IPS DF 6.9 (cell line): ENCODE measurements around the gene LYPD6B.

Experiments
- DNase-seq: peaks from one replicate; pipeline ENCODE4 v3.0.0-alpha.2; 2013; ENCODE audit warnings: low read depth, low spot score
- H3K27ac ChIP-seq: one replicate; pipeline ENCODE4 v1.5.1; 2013; ENCODE audit warnings: low read length, control low read depth
- H3K27me3 ChIP-seq: 2 replicates; pipeline ENCODE4 v1.6.1; 2013; ENCODE audit warnings: mild to moderate bottlenecking, low read length; ENCODE audit not compliant: control insufficient read depth, insufficient read depth
- H3K36me3 ChIP-seq: 2 replicates; pipeline ENCODE4 v1.6.1; 2013; ENCODE audit warnings: low read length; ENCODE audit not compliant: control insufficient read depth, insufficient read depth
- H3K4me1 ChIP-seq: 2 replicates; pipeline ENCODE4 v1.6.1; 2013; ENCODE audit warnings: low read length; ENCODE audit not compliant: control insufficient read depth, insufficient read depth
- H3K4me3 ChIP-seq: 2 replicates; pipeline ENCODE4 v1.5.1; 2013; ENCODE audit warnings: mild to moderate bottlenecking, low read length
- H3K9me3 ChIP-seq: 2 replicates; pipeline ENCODE4 v1.6.1; 2013; ENCODE audit warnings: low read length, inconsistent platforms; ENCODE audit not compliant: control insufficient read depth, insufficient read depth
- WGBS: extraction: QIAGEN DNeasy Blood & Tissue Kit; methylation state at CpG from one replicate; pipeline ENCODE4 v1.1.7; 2013; ENCODE audit warnings: mixed read lengths, missing lambda C conversion rate; ENCODE audit not compliant: insufficient read length, insufficient coverage; 5-methylcytosine and 5-hydroxymethylcytosine counted together

LYPD6B gene

GRCh38 chr2:149141046-149141445 lies 102.5 kb downstream of the LYPD6B start:
- 0 out of 2 replicates have a peak, but pooled peaks cover 3% of the 10 kb centered on the region for H3K4me1 ChIP-seq
- H3K4me3 ChIP-seq, result no peak overlapping the region
- whole genome bisulfite sequencing, result no CpG with 5 or more reads among the region's 5 CpGs
- no peaks in the 10 kb centered on the region for H3K27me3 ChIP-seq
- H3K36me3 ChIP-seq, result no peaks in the 10 kb centered on the region
- DNase-seq, result no peak
- H3K9me3 ChIP-seq, result no peaks in the 10 kb centered on the region
- no peak overlapping the region for H3K27ac ChIP-seq

DNA sequence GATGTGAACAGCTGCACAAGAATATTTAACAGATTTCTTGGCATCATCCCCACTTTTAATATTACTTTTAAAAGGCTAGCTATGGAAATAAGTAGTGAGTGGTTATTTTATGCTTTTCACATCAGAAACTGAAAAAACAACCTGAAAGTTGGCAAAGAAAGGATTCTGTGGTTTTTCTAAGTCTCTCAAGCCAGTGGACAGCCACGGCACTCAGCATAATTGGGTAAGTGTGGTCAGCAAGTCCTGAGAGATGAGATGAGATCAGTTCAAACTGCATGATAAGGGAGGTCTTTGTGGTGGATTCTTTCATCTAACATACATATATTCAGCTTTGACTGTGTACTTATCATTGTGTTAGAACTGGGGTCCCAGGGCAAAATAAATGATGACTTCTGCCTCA lies 105.2 kb downstream of the LYPD6B start:
- Histone ChIP-seq H3K27me3 (no peaks in the 10 kb centered on the region), H3K4me1 (0 out of 2 replicates have a peak, but pooled peaks cover 3% of the 10 kb centered on the region), H3K9me3 (no peaks in the 10 kb centered on the region), H3K4me3 (no peak overlapping the region), H3K27ac (no peak overlapping the region), H3K36me3 (no peaks in the 10 kb centered on the region)
- WGBS, result no CpG with 5 or more reads among the region's 1 CpG
- no peak for DNase-seq

DNA sequence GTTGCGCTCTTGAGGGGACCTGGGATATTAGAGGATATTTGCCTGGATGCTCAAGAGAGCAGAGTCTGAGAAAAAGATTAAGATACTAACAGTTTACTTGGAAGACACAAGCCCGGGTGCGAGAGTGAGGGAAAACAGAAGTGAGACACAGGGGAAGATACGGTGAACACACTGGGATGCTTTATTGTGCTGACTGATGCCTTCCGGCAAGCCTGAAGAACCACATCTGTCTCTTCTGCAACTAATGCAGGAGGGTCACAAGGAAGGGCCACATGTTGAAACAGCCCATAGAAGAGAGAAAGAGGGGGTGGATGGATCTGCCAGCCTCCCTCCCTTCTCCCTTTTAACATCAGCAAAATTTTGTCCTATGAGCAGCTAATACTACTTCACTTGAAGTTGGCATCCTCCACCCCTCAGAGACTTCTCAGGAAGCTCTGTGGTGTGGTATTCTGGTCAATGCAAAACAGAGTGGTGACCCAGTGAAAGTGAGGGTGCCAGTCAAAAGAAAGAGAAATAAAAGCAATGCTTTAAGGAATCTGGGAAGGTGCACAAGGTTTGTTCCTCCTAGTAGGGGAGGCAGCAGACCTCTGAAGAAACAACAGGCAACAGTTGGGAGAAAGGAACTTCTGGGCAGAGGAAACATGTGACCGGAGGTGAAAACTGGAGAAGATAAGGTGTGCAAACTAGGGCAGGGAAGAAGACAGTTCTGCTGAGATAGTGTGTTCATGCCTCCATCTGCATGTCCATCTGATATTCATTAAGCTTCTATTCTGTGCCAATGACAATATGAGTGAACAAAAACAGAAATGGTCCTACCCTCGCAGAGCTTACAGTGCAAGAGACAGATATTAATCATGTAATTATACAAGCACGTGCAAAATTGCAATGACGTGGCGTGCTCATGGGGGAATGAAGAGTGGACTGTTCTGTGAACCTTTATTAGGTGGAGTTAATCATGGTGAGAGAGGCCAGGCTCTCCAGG lies 107.1 kb downstream of the LYPD6B start:
- H3K27me3 ChIP-seq, result no peaks in the 10 kb centered on the region
- no peak overlapping the region for H3K4me3 ChIP-seq
- no peaks in the 10 kb centered on the region for H3K9me3 ChIP-seq
- DNase-seq, result no peak
- no peak overlapping the region for H3K27ac ChIP-seq
- H3K4me1 ChIP-seq, result no peaks in the 10 kb centered on the region
- no CpG with 5 or more reads among the region's 10 CpGs for WGBS
- H3K36me3 ChIP-seq, result no peaks in the 10 kb centered on the region

GRCh38 chr2:149146876-149147275 lies 108.4 kb downstream of the LYPD6B start:
- no peak for DNase-seq
- WGBS, result no CpG with 5 or more reads among the region's 8 CpGs

GRCh38 chr2:149148194-149149006 lies 109.9 kb downstream of the LYPD6B start:
- no CpG with 5 or more reads among the region's 6 CpGs for WGBS
- no peak for DNase-seq
- no peaks in the 10 kb centered on the region for H3K4me1 ChIP-seq
- no peak overlapping the region for H3K4me3 ChIP-seq
- no peak overlapping the region for H3K27ac ChIP-seq
- no peaks in the 10 kb centered on the region for H3K36me3 ChIP-seq
- no peaks in the 10 kb centered on the region for H3K9me3 ChIP-seq
- H3K27me3 ChIP-seq, result no peaks in the 10 kb centered on the region

More at GRCh38 chr2:149146876-149147275, 108.4 kb downstream of the LYPD6B start:
- Histone ChIP-seq H3K4me1 (no peaks in the 10 kb centered on the region), H3K27ac (no peak overlapping the region), H3K4me3 (no peak overlapping the region), H3K9me3 (no peaks in the 10 kb centered on the region), H3K36me3 (no peaks in the 10 kb centered on the region), H3K27me3 (no peaks in the 10 kb centered on the region)

GRCh38 chr2:149149007-149149297 lies 110.5 kb downstream of the LYPD6B start:
- Histone ChIP-seq H3K36me3 (no peaks in the 10 kb centered on the region), H3K9me3 (no peaks in the 10 kb centered on the region), H3K4me1 (no peaks in the 10 kb centered on the region), H3K4me3 (no peak overlapping the region), H3K27me3 (no peaks in the 10 kb centered on the region), H3K27ac (no peak overlapping the region)
- no peak for DNase-seq
- no CpG with 5 or more reads among the region's 4 CpGs for WGBS

GRCh38 chr2:149152469-149152953 lies 114.0 kb downstream of the LYPD6B start:
- Histone ChIP-seq H3K27ac (no peak overlapping the region), H3K4me1 (no peaks in the 10 kb centered on the region), H3K9me3 (no peaks in the 10 kb centered on the region), H3K4me3 (no peak overlapping the region), H3K36me3 (no peaks in the 10 kb centered on the region), H3K27me3 (no peaks in the 10 kb centered on the region)
- no CpG with 5 or more reads among the region's 2 CpGs for WGBS
- DNase-seq, result no peak

DNA sequence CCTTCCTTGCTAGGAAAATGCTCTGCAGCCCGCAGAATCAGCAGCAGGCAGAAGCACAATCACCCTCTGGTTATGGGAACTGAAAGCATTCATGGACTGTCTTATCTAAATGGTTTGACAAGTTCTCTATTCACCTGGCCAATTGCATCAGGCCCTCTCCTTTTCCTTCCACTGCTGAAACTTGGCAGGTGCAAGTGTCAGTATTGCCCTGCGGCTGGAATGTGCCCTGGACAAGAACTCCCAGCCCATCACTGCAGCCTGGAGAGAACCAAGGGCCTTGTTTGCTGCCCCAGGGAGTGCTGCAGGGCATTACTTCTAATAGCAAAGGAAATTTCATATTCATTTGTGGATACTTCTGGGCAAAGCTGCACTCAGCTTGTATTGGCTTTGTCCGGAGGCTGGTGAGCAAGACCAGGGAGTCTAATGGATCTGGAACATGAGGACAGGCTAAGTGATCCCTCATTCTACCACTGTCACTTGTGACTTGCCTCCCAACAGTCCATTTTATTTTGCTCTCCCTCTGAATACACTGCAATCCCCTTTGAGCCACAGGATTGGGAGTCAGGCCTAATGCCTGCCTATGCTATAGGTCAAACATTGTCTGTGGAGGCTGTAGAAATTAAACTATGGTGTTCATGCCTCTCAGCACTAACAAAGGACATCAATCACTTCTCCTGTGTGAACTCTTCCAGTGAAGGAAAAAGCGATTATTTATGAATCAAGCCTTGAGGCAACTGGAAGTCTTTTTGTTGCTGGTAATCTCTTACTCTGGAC lies 116.9 kb downstream of the LYPD6B start:
- Histone ChIP-seq H3K27me3 (no peaks in the 10 kb centered on the region), H3K4me1 (no peaks in the 10 kb centered on the region), H3K4me3 (no peak overlapping the region), H3K9me3 (no peaks in the 10 kb centered on the region), H3K27ac (no peak overlapping the region), H3K36me3 (no peaks in the 10 kb centered on the region)
- DNase-seq, result no peak
- no CpG with 5 or more reads among the region's 4 CpGs for WGBS

GRCh38 chr2:149155988-149156387 lies 117.5 kb downstream of the LYPD6B start:
- no peaks in the 10 kb centered on the region for H3K9me3 ChIP-seq
- H3K4me3 ChIP-seq, result no peak overlapping the region
- H3K27me3 ChIP-seq, result no peaks in the 10 kb centered on the region
- H3K36me3 ChIP-seq, result no peaks in the 10 kb centered on the region
- DNase-seq, result no peak
- WGBS, result no CpG with 5 or more reads among the region's 2 CpGs
- no peaks in the 10 kb centered on the region for H3K4me1 ChIP-seq
- no peak overlapping the region for H3K27ac ChIP-seq
